SK-N-SH (cell line): ENCODE measurements around the gene RMI1. TPM values are rescaled to one million over a fixed set of nuclear protein-coding genes. Genes with fewer than 3 reads are reported as not detected.

Experiments used
- CTCF ChIA-PET: fragments of 300-600, 350-600 bp; formaldehyde crosslinking; extraction: SDS; loops from one replicate; lab custom pipeline; 2021; lab: Yijun Ruan, JAX
- POLR2A ChIA-PET: fragments of 350-600 bp; sonication (Branson Sonifier 250); formaldehyde crosslinking; extraction: SDS; loops from one replicate; lab custom pipeline; 2020; ENCODE audit warnings: antibody characterized with exemption, inconsistent platforms; lab: Yijun Ruan, JAX
- DNase-seq: peaks from one replicate; pipeline ENCODE4 v3.0.0; 2012
- H2AFZ ChIP-seq: fragments of 200-600 bp; sonication (generic); 2 replicates; pipeline ENCODE4 v1.8.1; 2016; ENCODE audit warnings: antibody characterized with exemption, mild to moderate bottlenecking, low read depth
- H3F3A ChIP-seq: fragments of 200-600 bp; sonication (generic); replicated peaks from 2 replicates; pipeline ENCODE3; 2016; ENCODE audit warnings: antibody characterized with exemption, mild to moderate bottlenecking; ENCODE audit not compliant: insufficient read depth
- H3K27ac ChIP-seq, 2 experiments: fragments of 200-500 bp in 1 of 2; fragments of 200-600 bp in 1 of 2; sonication (Bioruptor generic) in 1 of 2; sonication (generic), shearing (Covaris generic) in 1 of 2; 2 replicates each; pipeline versions ENCODE4 v1.5.1 to v1.6.1; 2014 to 2016; ENCODE audit warnings: low read depth in 2 of 2, inconsistent platforms in 1 of 2, low read length in 1 of 2, mild to moderate bottlenecking in 1 of 2, mixed read lengths in 1 of 2
- H3K27me3 ChIP-seq: fragments of 200-600 bp; sonication (generic), shearing (Covaris generic); 2 replicates; pipeline ENCODE4 v1.6.1; 2016; ENCODE audit warnings: mixed run types; ENCODE audit not compliant: insufficient read depth
- H3K36me3 ChIP-seq, 2 experiments: fragments of 200-500 bp in 1 of 2; fragments of 200-600 bp in 1 of 2; sonication (Bioruptor generic) in 1 of 2; sonication (generic) in 1 of 2; replicated peaks in 1 of 2; 2 replicates each; pipeline versions ENCODE3 to v1.5.1; 2014 to 2016; ENCODE audit warnings: low read length in 1 of 2, mild to moderate bottlenecking in 1 of 2; ENCODE audit not compliant: insufficient read depth in 2 of 2, control insufficient read depth in 1 of 2
- H3K4me1 ChIP-seq, 2 experiments: fragments of 200-500 bp in 1 of 2; fragments of 200-600 bp in 1 of 2; sonication (Bioruptor generic) in 1 of 2; sonication (generic), shearing (Covaris generic) in 1 of 2; 2 replicates each; pipeline versions ENCODE4 v1.5.1 to v1.6.1; 2014 to 2016; ENCODE audit warnings: low read depth in 1 of 2, low read length in 1 of 2, mixed run types in 1 of 2; ENCODE audit not compliant: insufficient read depth in 2 of 2, control insufficient read depth in 1 of 2
- H3K4me2 ChIP-seq: fragments of 200-600 bp; sonication (generic), shearing (Covaris generic); 2 replicates; pipeline ENCODE4 v1.6.1; 2017; ENCODE audit warnings: mixed run types
- H3K4me3 ChIP-seq, 2 experiments: fragments of 200-500 bp in 1 of 2; fragments of 200-600 bp in 1 of 2; sonication (Bioruptor generic) in 1 of 2; sonication (generic), shearing (Covaris generic) in 1 of 2; 2 replicates each; pipeline versions ENCODE4 v1.5.1 to v1.8.1; 2014 to 2016; ENCODE audit warnings: low read depth in 2 of 2, inconsistent platforms in 1 of 2, low read length in 1 of 2, mild to moderate bottlenecking in 1 of 2, mixed read lengths in 1 of 2, moderate library complexity in 1 of 2
- H3K79me2 ChIP-seq: fragments of 200-600 bp; sonication (generic); 2 replicates; pipeline ENCODE4 v1.8.1; 2017; ENCODE audit warnings: mild to moderate bottlenecking; ENCODE audit not compliant: insufficient read depth
- H3K9ac ChIP-seq: fragments of 200-600 bp; sonication (generic); 2 replicates; pipeline ENCODE4 v1.6.1; 2017; ENCODE audit warnings: mixed run types
- H3K9me2 ChIP-seq: fragments of 200-600 bp; sonication (generic); 2 replicates; pipeline ENCODE4 v1.6.1; 2017; ENCODE audit warnings: mixed run types
- H3K9me3 ChIP-seq: fragments of 200-600 bp; sonication (generic); 2 replicates; pipeline ENCODE4 v1.6.1; 2017; ENCODE audit warnings: mixed run types, mild to moderate bottlenecking, moderate library complexity
- H4K20me1 ChIP-seq: fragments of 200-600 bp; sonication (generic); 2 replicates; pipeline ENCODE4 v1.6.1; 2017; ENCODE audit warnings: mild to moderate bottlenecking, mixed run types; ENCODE audit not compliant: insufficient read depth
- CHD2 ChIP-seq: fragments of 150-350 bp; IDR thresholded peaks from 2 replicates; pipeline ENCODE4 v1.6.1; 2018; ENCODE audit warnings: low read length; ENCODE audit not compliant: partially characterized antibody
- ELF1 ChIP-seq: IDR thresholded peaks from 2 replicates; pipeline ENCODE4 v1.4.0; 2012
- FOSL2 ChIP-seq: IDR thresholded peaks from 2 replicates; pipeline ENCODE4 v1.4.0; 2012; ENCODE audit warnings: low read depth, mild to moderate bottlenecking, moderate library complexity, borderline replicate concordance
- GABPA ChIP-seq: IDR thresholded peaks from 2 replicates; pipeline ENCODE4 v1.4.0; 2012; ENCODE audit warnings: low read depth, mild to moderate bottlenecking
- GATA2 ChIP-seq: sonication (generic); formaldehyde crosslinking; IDR thresholded peaks from 2 replicates; pipeline ENCODE4 v1.5.0; 2020; ENCODE audit warnings: mild to moderate bottlenecking, missing genetic modification reagents
- NRF1 ChIP-seq: IDR thresholded peaks from 2 replicates; pipeline ENCODE4 v1.6.1; 2012; ENCODE audit warnings: low read depth, mild to moderate bottlenecking, low read length
- RAD21 ChIP-seq: IDR thresholded peaks from 2 replicates; pipeline ENCODE4 v1.6.1; 2012; ENCODE audit warnings: mild to moderate bottlenecking, low read length
- RCOR1 ChIP-seq: fragments of 150-350 bp; IDR thresholded peaks from 2 replicates; pipeline ENCODE4 v1.6.1; 2017; ENCODE audit warnings: antibody characterized with exemption, low read length
- SIN3A ChIP-seq: IDR thresholded peaks from 2 replicates; pipeline ENCODE4 v1.6.1; 2012; ENCODE audit warnings: low read depth, mild to moderate bottlenecking, low read length, moderate library complexity, borderline replicate concordance
- TAF1 ChIP-seq: IDR thresholded peaks from 2 replicates; pipeline ENCODE4 v1.6.1; 2012; ENCODE audit warnings: low read depth, mild to moderate bottlenecking, low read length, moderate library complexity, borderline replicate concordance
- TCF12 ChIP-seq: IDR thresholded peaks from 2 replicates; pipeline ENCODE4 v1.4.0; 2012
- TEAD4 ChIP-seq: IDR thresholded peaks from 2 replicates; pipeline ENCODE4 v1.4.0; 2012; ENCODE audit warnings: mild to moderate bottlenecking, borderline replicate concordance; ENCODE audit not compliant: insufficient read depth
- YY1 ChIP-seq: IDR thresholded peaks from 2 replicates; pipeline ENCODE4 v1.4.0; 2012; ENCODE audit warnings: low read depth, mild to moderate bottlenecking
- WGBS: methylation state at CpG from one replicate; pipeline ENCODE4 v1.1.6; 2017; ENCODE audit warnings: low lambda C conversion rate; 5-methylcytosine and 5-hydroxymethylcytosine counted together
- polyA plus RNA-seq, 3 experiments: library from polyadenylated mRNA; depleted of rRNA; stranded (reverse); fragments of >200 nt; gene quantifications; 2 replicates each; pipeline ENCODE4 v1.2.3, GENCODE V29; 2012
- TF ChIP-seq, protein P1 (sequence below): fragments of 150-350 bp; IDR thresholded peaks from 2 replicates; pipeline ENCODE4 v1.6.1; 2017; ENCODE audit warnings: antibody characterized with exemption, low read length, low read depth, borderline replicate concordance
- TF ChIP-seq, protein P2 (sequence below): fragments of 150-350 bp; IDR thresholded peaks from 2 replicates; pipeline ENCODE4 v1.6.1; 2016; ENCODE audit warnings: mild to moderate bottlenecking, low read depth, low read length
- TF ChIP-seq, protein P3 (sequence below): IDR thresholded peaks from 2 replicates; pipeline ENCODE4 v1.4.0; 2012; ENCODE audit warnings: low read depth, borderline replicate concordance
- TF ChIP-seq, protein P4 (sequence below): IDR thresholded peaks from 2 replicates; pipeline ENCODE4; 2012

Gene RMI1
- polyA plus RNA-seq, 1 of the 3 experiments (the other 2 are of a cell fraction), result 1.0 TPM

DNA sequence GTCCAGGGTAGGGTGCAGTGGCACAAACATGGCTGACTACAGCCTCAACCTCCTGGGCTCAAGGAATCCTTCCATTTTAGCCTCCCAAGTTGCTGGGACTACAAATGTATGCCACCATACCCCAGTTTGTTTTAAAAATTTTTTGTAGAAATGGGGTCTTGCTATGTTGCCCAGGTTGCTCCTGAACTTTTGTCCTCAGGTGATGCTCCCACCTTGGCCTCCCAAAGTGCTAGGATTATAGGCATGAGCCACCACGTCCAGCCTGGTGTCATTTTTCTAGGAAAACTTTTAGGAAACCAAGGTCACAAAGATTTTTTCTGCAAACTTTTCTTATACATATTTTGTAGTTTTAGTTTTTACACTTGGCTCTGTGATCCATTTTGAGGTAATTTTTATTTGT, 10.8 kb downstream of the RMI1 start (continued):
- TF ChIP-seq, protein P1, sequence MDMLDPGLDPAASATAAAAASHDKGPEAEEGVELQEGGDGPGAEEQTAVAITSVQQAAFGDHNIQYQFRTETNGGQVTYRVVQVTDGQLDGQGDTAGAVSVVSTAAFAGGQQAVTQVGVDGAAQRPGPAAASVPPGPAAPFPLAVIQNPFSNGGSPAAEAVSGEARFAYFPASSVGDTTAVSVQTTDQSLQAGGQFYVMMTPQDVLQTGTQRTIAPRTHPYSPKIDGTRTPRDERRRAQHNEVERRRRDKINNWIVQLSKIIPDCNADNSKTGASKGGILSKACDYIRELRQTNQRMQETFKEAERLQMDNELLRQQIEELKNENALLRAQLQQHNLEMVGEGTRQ, result no peak
- TF ChIP-seq, protein P2, sequence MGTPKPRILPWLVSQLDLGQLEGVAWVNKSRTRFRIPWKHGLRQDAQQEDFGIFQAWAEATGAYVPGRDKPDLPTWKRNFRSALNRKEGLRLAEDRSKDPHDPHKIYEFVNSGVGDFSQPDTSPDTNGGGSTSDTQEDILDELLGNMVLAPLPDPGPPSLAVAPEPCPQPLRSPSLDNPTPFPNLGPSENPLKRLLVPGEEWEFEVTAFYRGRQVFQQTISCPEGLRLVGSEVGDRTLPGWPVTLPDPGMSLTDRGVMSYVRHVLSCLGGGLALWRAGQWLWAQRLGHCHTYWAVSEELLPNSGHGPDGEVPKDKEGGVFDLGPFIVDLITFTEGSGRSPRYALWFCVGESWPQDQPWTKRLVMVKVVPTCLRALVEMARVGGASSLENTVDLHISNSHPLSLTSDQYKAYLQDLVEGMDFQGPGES, result no peak
- TF ChIP-seq SIN3A, result no peak
- no peak for TF ChIP-seq NRF1
- TF ChIP-seq ELF1, result no peak
- no peak for TF ChIP-seq TEAD4
- TF ChIP-seq RCOR1, result no peak
- TF ChIP-seq, all 33 proteins: peak for 0

DNA sequence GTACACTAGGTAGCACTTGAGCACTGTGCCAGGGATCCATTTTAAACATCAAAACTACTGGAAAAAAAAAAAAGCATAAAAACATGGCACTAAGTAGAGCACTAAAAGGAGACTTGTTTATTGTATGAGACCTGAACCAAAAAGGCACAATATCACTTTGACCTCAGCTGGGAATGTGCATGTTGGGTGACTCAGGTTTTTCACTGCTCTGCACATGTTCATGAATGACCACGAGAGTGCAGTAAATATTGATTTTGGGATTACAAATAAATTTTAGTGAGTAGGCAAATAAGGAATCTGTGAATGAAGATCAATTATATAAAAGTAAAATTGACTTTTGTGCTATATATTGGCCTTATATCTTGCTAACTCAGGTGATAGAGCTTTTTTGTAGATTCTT, 11.8 kb downstream of the RMI1 start:
- WGBS, result 65% methylated on average over 1 of the region's 1 CpG
- TF ChIP-seq, protein P2, result no peak
- TF ChIP-seq RAD21, result no peak
- TF ChIP-seq, protein P3, sequence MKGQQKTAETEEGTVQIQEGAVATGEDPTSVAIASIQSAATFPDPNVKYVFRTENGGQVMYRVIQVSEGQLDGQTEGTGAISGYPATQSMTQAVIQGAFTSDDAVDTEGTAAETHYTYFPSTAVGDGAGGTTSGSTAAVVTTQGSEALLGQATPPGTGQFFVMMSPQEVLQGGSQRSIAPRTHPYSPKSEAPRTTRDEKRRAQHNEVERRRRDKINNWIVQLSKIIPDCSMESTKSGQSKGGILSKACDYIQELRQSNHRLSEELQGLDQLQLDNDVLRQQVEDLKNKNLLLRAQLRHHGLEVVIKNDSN, result no peak
- no peak for TF ChIP-seq YY1
- no peak for TF ChIP-seq GABPA
- TF ChIP-seq ELF1, result no peak
- TF ChIP-seq, protein P4, sequence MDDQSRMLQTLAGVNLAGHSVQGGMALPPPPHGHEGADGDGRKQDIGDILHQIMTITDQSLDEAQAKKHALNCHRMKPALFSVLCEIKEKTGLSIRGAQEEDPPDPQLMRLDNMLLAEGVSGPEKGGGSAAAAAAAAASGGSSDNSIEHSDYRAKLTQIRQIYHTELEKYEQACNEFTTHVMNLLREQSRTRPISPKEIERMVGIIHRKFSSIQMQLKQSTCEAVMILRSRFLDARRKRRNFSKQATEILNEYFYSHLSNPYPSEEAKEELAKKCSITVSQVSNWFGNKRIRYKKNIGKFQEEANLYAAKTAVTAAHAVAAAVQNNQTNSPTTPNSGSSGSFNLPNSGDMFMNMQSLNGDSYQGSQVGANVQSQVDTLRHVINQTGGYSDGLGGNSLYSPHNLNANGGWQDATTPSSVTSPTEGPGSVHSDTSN, result no peak
- TF ChIP-seq FOSL2, result no peak
- TF ChIP-seq TAF1, result no peak
- TF ChIP-seq TCF12, result no peak
- no peak for TF ChIP-seq CHD2
- no peak for TF ChIP-seq GATA2
- no peak for TF ChIP-seq NRF1
- no peak for TF ChIP-seq TEAD4
- Histone ChIP-seq H3K9me3 (no peaks in the 10 kb centered on the region), H3K9me2 (no peaks in the 10 kb centered on the region), H3K36me3 (peaks cover 0 to 7% of the 10 kb centered on the region in 2 experiments), H3K27ac (no peak overlapping the region), H3K79me2 (peaks cover 88% of the 10 kb centered on the region), H3K4me2 (no peak overlapping the region), H2AFZ (no peak overlapping the region), H3F3A (no peaks in the 10 kb centered on the region), H3K27me3 (no peaks in the 10 kb centered on the region), H3K4me1 (peaks cover 0 to 3% of the 10 kb centered on the region in 2 experiments; a peak in 1 of 4 replicates), H3K9ac (no peak overlapping the region), H3K4me3 (no peak overlapping the region), H4K20me1 (no peaks in the 10 kb centered on the region)
- no peak for DNase-seq
- CTCF ChIA-PET, result no interaction called here
- POLR2A ChIA-PET, result interaction anchor here (1.2 kb wide), 1 partner anchor 12 kb away, joined by 3 read pairs; the partner anchor contains the start of gene RMI1
